ENCODE data around the gene ZGPAT.
"Not testable (repeated sequence)": the region's sequence is repeated elsewhere in the genome, so short reads cannot be mapped to it uniquely, and the experiment has no call there.

Gene ZGPAT

DNA sequence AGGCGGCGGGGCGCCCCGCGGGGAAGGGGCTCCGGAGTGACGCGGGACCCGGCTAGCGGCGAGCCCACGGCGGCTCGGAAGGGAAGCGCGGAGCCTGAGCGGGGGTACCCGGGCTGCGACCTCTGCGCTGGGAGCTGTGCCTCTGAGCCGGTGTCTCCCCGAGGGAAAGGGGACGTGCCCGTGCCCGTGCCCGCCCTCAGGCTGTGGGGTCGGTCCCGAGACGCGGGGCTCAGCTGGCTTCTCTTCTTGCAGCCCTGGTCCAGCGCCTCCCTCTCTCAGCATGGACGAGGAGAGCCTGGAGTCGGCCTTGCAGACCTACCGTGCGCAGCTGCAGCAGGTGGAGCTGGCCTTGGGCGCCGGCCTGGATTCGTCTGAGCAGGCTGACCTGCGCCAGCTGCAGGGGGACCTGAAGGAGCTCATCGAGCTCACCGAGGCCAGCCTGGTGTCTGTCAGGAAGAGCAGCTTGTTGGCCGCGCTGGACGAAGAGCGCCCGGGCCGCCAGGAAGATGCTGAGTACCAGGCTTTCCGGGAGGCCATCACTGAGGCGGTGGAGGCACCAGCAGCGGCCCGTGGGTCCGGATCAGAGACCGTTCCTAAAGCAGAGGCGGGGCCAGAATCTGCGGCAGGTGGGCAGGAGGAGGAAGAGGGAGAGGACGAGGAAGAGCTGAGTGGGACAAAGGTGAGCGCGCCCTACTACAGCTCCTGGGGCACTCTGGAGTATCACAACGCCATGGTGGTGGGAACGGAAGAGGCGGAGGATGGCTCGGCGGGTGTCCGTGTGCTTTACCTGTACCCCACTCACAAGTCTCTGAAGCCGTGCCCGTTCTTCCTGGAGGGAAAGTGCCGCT is 686 bp downstream of the ZGPAT start:
- Histone ChIP-seq H3K4me3 (ENCODE audit: insufficient read length, low read depth) (peak overlapping the region; percentile 96), H3K9ac (ENCODE audit: insufficient read length, low read depth) (peak overlapping the region; percentile 96), H3K36me3 (ENCODE audit: insufficient read depth, insufficient read length, low read length) (peaks cover 77% of the 10 kb centered on the region), H3K27me3 (ENCODE audit: insufficient read depth, insufficient read length) (no peaks in the 10 kb centered on the region), H3K4me1 (ENCODE audit: insufficient read depth, insufficient read length) (peaks cover 9% of the 10 kb centered on the region), H3K9me3 (ENCODE audit: insufficient read depth, low read length) (no peaks in the 10 kb centered on the region)
- no peak for DNase-seq (ENCODE audit: low read depth, low spot score)
- no peak for TF ChIP-seq ZNF274 (IDR thresholded peaks at IDR 0.05; ENCODE audit: low read depth, low read length)
- no peak for TF ChIP-seq SUZ12 (IDR thresholded peaks at IDR 0.05; ENCODE audit: extremely low read depth, insufficient read depth, insufficient read length)
- TF ChIP-seq YY1 (IDR thresholded peaks at IDR 0.05; ENCODE audit: insufficient read depth, insufficient read length), result no peak

- TF ChIP-seq ZNF274 (IDR thresholded peaks at IDR 0.05; ENCODE audit: low read depth, low read length) (no peak), YY1 (IDR thresholded peaks at IDR 0.05; ENCODE audit: insufficient read depth, insufficient read length) (no peak), SUZ12 (IDR thresholded peaks at IDR 0.05; ENCODE audit: extremely low read depth, insufficient read depth, insufficient read length) (no peak)
- Histone ChIP-seq H3K4me1 (ENCODE audit: insufficient read depth, insufficient read length) (peaks cover 9% of the 10 kb centered on the region), H3K9ac (ENCODE audit: insufficient read length, low read depth) (peak overlapping the region; percentile 96), H3K4me3 (ENCODE audit: insufficient read length, low read depth) (peak overlapping the region; percentile 96), H3K27me3 (ENCODE audit: insufficient read depth, insufficient read length) (no peaks in the 10 kb centered on the region), H3K36me3 (ENCODE audit: insufficient read depth, insufficient read length, low read length) (peaks cover 77% of the 10 kb centered on the region), H3K9me3 (ENCODE audit: insufficient read depth, low read length) (peaks cover 3% of the 10 kb centered on the region; the same call in 1 of the 2 replicates)
- no peak for DNase-seq (ENCODE audit: low read depth, low spot score)
Observed at GRCh38 chr20:63709149-63709527, 1.3 kb downstream of the ZGPAT start.

- Histone ChIP-seq H3K27me3 (ENCODE audit: insufficient read depth, insufficient read length) (no peaks in the 10 kb centered on the region), H3K4me3 (ENCODE audit: insufficient read length, low read depth) (no peak overlapping the region), H3K36me3 (ENCODE audit: insufficient read depth, insufficient read length, low read length) (peaks cover 72% of the 10 kb centered on the region), H3K4me1 (ENCODE audit: insufficient read depth, insufficient read length) (peaks cover 7% of the 10 kb centered on the region), H3K9me3 (ENCODE audit: insufficient read depth, low read length) (peaks cover 15% of the 10 kb centered on the region; the same call in 1 of the 2 replicates), H3K9ac (ENCODE audit: insufficient read length, low read depth) (no peak overlapping the region)
- no peak for DNase-seq (ENCODE audit: low read depth, low spot score)
- TF ChIP-seq ZNF274 (IDR thresholded peaks at IDR 0.05; ENCODE audit: low read depth, low read length) (no peak), YY1 (IDR thresholded peaks at IDR 0.05; ENCODE audit: insufficient read depth, insufficient read length) (no peak), SUZ12 (IDR thresholded peaks at IDR 0.05; ENCODE audit: extremely low read depth, insufficient read depth, insufficient read length) (no peak)
Observed at GRCh38 chr20:63711085-63711645, 3.3 kb downstream of the ZGPAT start.

GRCh38 chr20:63712191-63712590 is 4.4 kb downstream of the ZGPAT start:
- Histone ChIP-seq H3K9me3 (ENCODE audit: insufficient read depth, low read length) (peaks cover 15% of the 10 kb centered on the region; the same call in 1 of the 2 replicates), H3K9ac (ENCODE audit: insufficient read length, low read depth) (no peak overlapping the region), H3K4me1 (ENCODE audit: insufficient read depth, insufficient read length) (peaks cover 3% of the 10 kb centered on the region), H3K27me3 (ENCODE audit: insufficient read depth, insufficient read length) (no peaks in the 10 kb centered on the region), H3K36me3 (ENCODE audit: insufficient read depth, insufficient read length, low read length) (peaks cover 69% of the 10 kb centered on the region), H3K4me3 (ENCODE audit: insufficient read length, low read depth) (no peak overlapping the region)
- TF ChIP-seq ZNF274 (IDR thresholded peaks at IDR 0.05; ENCODE audit: low read depth, low read length) (no peak), SUZ12 (IDR thresholded peaks at IDR 0.05; ENCODE audit: extremely low read depth, insufficient read depth, insufficient read length) (no peak), YY1 (IDR thresholded peaks at IDR 0.05; ENCODE audit: insufficient read depth, insufficient read length) (no peak)
- DNase-seq (ENCODE audit: low read depth, low spot score), result no peak

- Histone ChIP-seq H3K36me3 (ENCODE audit: insufficient read depth, insufficient read length, low read length) (peaks cover 67% of the 10 kb centered on the region), H3K4me3 (ENCODE audit: insufficient read length, low read depth) (no peak overlapping the region), H3K9me3 (ENCODE audit: insufficient read depth, low read length) (peaks cover 15% of the 10 kb centered on the region; the same call in 1 of the 2 replicates), H3K27me3 (ENCODE audit: insufficient read depth, insufficient read length) (no peaks in the 10 kb centered on the region), H3K9ac (ENCODE audit: insufficient read length, low read depth) (no peak overlapping the region), H3K4me1 (ENCODE audit: insufficient read depth, insufficient read length) (no peaks in the 10 kb centered on the region)
- TF ChIP-seq SUZ12 (IDR thresholded peaks at IDR 0.05; ENCODE audit: extremely low read depth, insufficient read depth, insufficient read length), result no peak
- TF ChIP-seq ZNF274 (IDR thresholded peaks at IDR 0.05; ENCODE audit: low read depth, low read length), result no peak
- DNase-seq (ENCODE audit: low read depth, low spot score), result no peak
Observed at GRCh38 chr20:63714858-63715257, 7.0 kb downstream of the ZGPAT start.

GRCh38 chr20:63718996-63719395 is 11.2 kb downstream of the ZGPAT start:
- Histone ChIP-seq H3K36me3 (ENCODE audit: insufficient read depth, insufficient read length, low read length) (peaks cover 59% of the 10 kb centered on the region), H3K27me3 (ENCODE audit: insufficient read depth, insufficient read length) (no peaks in the 10 kb centered on the region)
- TF ChIP-seq ZNF274 (IDR thresholded peaks at IDR 0.05; ENCODE audit: low read depth, low read length) (no peak), SUZ12 (IDR thresholded peaks at IDR 0.05; ENCODE audit: extremely low read depth, insufficient read depth, insufficient read length) (no peak), YY1 (IDR thresholded peaks at IDR 0.05; ENCODE audit: insufficient read depth, insufficient read length) (no peak)

GRCh38 chr20:63722967-63723622 is 15.3 kb downstream of the ZGPAT start:
- not testable (repeated sequence) for H3K4me3 ChIP-seq (ENCODE audit: insufficient read length, low read depth); H3K9ac ChIP-seq (ENCODE audit: insufficient read length, low read depth); H3K27me3 ChIP-seq (ENCODE audit: insufficient read depth, insufficient read length); H3K4me1 ChIP-seq (ENCODE audit: insufficient read depth, insufficient read length); DNase-seq (ENCODE audit: low read depth, low spot score)
- H3K9me3 ChIP-seq (ENCODE audit: insufficient read depth, low read length), result peaks cover 16% of the 10 kb centered on the region
- peaks cover 43% of the 10 kb centered on the region for H3K36me3 ChIP-seq (ENCODE audit: insufficient read depth, insufficient read length, low read length)

More at GRCh38 chr20:63718996-63719395, 11.2 kb downstream of the ZGPAT start:
- no peak overlapping the region for H3K4me3 ChIP-seq (ENCODE audit: insufficient read length, low read depth)
- peaks cover 14% of the 10 kb centered on the region; the same call in 1 of the 2 replicates for H3K9me3 ChIP-seq (ENCODE audit: insufficient read depth, low read length)
- no peak overlapping the region for H3K9ac ChIP-seq (ENCODE audit: insufficient read length, low read depth)
- DNase-seq (ENCODE audit: low read depth, low spot score), result no peak
- H3K4me1 ChIP-seq (ENCODE audit: insufficient read depth, insufficient read length), result no peaks in the 10 kb centered on the region

- not testable (repeated sequence) for H3K9ac ChIP-seq (ENCODE audit: insufficient read length, low read depth); H3K4me3 ChIP-seq (ENCODE audit: insufficient read length, low read depth)
- H3K36me3 ChIP-seq (ENCODE audit: insufficient read depth, insufficient read length, low read length), result peaks cover 59% of the 10 kb centered on the region
Observed at GRCh38 chr20:63730189-63730733, 22.4 kb downstream of the ZGPAT start.

More at GRCh38 chr20:63730189-63730733, 22.4 kb downstream of the ZGPAT start:
- not testable (repeated sequence) for H3K27me3 ChIP-seq (ENCODE audit: insufficient read depth, insufficient read length); DNase-seq (ENCODE audit: low read depth, low spot score); H3K4me1 ChIP-seq (ENCODE audit: insufficient read depth, insufficient read length); H3K9me3 ChIP-seq (ENCODE audit: insufficient read depth, low read length)
